HK-2 (cell line): Measurements from ENCODE around the gene ACAT2.
"Not testable (repeated sequence)": the region's sequence is repeated elsewhere in the genome, so short reads cannot be mapped to it uniquely, and the experiment has no call there.

Experiments
- DNase-seq: peaks from one replicate; pipeline ENCODE4 v3.0.0-alpha.2; 2018; ENCODE audit not compliant: unreplicated experiment

ACAT2 gene

DNA sequence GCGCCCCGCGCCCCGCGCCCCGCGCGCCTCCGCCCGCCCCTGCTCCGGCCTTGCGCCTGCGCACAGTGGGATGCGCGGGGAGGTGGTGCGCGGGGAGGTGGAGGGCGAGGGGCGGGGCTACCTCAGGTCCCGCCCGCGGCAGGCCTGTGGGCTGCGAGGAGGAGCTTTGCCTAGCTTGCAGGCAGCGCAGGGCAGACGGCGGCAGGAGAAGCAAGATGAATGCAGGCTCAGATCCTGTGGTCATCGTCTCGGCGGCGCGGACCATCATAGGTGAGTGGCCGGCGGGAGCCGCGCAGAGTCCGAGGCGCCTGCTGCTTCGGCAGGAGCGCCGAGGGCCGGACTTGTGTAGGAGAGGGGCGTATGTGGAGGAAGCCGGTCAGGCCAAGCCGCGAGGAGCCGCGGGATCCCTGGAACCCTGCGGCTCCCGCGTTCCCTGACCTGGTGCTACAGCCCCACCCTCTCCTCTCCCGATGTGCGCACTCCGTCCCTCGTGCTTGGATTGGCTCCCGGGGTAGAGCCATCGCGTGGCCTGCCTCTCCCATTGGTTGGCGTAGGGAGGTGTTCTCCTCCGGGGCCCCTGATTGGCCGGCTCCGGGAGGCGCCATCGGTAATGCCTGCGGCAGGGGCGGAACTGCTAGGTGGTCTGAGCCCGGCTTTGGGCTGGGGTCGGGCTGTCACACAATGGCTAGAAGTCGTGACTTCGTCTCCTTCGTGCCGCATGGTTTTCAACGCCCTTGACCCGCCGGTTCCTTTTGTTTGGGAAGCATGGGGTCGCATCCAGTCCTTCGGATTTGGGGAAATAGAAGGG is at the start of gene ACAT2:
Gene ACAT2, plus strand, starts transcription at position 173 of the 808 bp plus-strand sequence. Its CDS starts 43 bp downstream, at position 216.
- DNase-seq: peak; percentile 95

DNA sequence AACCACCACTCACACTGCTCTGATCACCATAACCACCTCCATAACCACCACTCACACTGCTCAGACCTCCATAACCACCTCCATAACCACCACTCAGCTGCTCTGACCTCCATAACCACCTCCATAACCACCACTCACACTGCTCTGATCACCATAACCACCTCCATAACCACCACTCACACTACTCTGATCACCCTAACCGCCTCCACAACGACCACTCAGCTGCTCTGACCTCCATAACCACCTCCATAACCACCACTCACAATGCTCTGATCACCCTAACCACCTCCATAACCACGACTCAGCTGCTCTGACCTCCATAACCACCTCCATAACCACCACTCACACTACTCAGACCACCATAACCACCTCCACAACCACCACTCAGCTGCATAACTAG is 49.5 kb upstream of the ACAT2 start:
- DNase-seq: not testable (repeated sequence)

DNA sequence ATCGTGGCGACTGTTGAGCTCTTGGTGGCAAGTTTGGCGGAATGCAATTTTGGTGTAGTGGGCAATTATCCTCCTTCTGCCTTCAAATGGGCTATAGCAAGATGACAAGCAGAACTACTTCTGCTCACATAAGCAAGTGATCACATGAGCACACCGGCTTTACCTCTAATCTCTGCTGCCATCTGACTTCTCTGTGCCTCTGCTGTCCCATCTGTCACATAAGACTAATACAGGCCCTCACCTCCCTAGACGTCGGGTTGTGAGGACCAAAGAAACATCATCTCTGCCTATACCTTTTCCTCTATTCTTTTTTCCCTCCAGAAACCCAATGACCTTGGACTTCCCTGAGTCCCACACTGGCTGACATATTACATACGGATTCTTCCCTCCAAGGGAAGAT is 47.9 kb upstream of the ACAT2 start:
- no peak for DNase-seq

DNA sequence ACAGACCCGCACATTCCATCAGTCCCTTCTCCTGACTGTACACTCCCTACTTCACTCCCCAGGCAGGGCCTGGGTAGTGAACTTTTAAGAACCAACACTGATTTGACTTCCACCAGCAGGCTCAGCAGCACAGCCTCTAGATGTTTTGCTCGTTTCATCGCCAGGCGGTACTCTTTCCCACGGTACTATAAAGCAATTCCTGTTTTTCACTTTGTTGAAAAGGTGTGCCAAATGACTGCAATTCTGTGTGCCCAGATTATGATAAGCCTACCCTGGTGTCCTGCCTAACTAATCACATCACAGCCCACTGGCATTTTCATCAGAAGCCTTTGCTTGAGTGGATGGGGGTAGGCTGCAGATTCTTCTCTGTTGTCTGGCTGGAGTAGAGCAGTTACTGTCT is 47.4 kb upstream of the ACAT2 start:
- DNase-seq: no peak

DNA sequence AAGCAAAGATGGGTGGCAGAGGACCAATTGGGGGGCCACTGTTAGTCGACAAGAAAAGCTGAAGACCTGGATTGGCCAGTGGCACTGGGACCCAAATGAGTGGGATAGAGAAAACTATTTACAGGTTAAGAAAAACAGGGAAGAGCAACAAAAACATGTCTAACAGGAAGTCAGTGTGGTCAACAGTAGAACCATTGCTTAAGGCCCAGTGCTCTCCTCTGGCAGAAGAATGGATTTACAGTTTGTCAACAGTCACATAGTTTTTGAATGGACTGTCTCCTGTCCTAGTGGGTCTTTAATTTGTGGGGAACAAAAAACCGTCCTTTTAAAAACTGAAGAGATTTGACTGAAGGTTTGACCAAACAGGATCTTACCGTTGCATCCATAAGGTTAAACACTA is 46.7 kb upstream of the ACAT2 start:
- DNase-seq: no peak

DNA sequence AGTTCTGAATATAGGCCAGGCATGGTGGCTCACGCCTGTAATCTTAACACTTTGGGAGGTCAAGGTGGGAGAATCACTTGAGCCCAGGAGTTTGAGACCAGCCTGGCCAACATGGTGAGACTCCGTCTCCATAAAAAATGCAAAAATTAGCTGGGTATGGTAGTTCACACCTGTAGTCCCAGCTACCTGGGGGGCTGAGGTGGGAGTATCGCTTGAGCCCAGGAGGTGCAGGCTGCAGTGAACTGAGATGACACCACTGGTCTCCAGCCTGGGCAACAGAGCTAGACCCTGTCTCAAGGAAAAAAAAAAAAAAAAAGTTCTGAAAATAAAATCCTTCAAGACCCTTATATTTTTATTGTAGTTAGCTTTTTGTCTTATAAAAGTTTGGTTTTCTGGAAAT is 46.2 kb upstream of the ACAT2 start:
- no peak for DNase-seq

DNA sequence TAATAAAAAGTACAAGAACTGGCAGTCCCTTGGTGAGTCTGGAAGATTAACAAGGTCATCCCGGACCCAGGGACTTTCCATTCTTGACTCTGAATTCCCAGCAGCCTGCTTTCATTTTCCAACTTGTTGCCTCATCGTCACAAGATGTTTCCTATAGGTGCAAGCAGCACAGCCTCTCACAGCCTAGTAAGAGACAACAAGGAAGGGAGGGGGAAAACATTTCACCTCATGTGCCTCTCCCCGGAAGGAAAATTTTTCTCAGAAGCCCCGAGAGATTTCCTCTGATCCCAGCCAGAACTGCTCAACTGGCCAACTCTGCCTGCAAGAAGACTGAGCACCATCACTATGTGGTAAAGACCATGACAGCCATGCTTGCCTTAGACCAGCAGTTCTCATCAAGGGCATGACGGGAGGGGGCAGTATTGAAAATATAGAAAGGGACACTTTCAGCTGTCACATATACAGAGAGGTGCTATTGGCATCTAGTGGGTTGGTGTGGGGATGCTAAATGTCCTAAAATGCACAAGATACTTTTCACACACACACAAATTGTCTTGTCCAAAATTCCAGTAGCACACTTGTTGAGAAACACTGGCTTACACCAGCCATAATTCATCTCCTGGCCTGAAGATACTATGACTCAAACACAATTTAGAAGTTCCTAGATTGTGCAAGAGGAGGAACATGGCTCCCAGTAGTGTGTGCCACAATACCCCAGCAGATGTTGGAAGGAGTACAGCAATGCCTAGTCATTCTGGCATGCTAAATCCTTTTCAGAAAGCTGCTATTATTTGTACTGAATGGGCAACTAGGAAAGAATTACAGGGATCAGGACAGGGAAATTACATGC is 45.4 kb upstream of the ACAT2 start:
- DNase-seq: no peak

DNA sequence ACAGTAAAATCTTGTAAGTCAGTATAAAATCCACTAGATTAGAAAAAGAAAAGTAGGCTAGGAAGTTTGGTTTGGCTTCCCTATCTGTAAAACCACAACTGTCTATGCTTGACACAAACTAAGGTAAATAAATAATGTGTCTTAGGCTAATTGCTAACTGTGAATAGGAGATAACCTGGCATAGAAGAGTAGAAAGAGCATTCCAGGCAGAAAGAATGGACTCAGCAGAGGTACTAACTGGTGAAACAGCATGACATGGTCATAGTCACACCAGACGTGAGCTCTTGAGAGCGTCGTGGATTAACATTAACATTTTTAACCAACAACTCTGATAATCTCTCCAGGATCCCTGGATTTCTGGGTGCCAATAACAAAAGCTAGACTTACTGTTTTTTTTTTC is 43.2 kb upstream of the ACAT2 start:
- DNase-seq: no peak

DNA sequence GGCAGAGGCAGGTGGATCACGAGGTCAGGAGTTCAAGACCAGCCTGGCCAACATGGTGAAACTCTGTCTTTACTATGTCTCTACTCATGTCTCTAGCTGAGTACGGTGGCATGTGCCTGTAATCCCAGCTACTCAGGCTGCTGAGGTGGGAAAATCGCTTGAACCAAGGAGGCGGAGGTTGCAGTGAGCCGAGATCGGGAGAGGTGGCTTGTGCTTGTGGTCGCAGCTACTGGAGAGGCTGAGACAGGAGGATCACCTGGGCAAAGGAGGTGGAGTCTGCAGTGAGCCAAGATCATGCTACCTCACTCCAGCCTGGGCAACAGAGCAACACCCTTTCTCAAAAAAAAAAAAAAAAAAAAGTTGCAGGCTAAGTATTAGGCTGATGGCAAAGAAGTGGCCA is 42.6 kb upstream of the ACAT2 start:
- no peak for DNase-seq

DNA sequence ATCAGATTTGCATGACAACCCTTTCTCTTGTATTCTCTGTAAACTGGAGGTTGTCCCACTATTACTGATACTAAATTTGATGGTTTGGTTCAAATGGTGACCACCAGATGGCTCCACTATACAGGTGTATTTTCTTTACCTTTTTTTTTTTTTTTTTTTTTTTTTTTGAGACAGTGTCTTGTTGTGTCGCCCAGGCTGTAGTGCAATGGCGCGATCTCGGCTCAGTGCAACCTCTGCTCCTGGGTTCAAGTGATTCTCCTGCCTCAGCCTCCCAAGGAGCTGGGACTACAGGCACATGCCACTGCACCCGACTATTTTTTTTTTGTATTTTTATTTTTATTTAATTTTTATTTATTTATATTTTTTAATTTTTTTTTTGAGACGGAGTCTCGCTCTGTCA is 41.1 kb upstream of the ACAT2 start:
- no peak for DNase-seq

DNA sequence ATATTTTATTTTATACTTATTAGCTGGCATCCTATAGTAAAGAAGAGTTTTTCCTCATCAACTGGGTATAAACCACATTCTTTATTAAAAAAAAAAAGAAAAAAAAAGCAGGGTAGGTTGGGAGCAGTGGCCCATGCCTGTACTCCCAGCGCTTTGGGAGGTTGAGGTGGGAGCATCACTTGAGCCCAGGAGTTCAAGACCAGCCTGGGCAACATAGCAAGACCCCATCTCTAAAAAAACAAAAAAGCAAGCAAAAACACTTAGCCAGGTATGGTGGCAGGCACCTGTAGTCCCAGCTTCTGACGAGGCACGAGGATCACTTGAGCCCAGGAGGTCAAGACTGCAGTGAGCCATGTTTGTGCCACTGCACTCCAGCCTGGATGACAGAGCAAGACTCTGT is 39.9 kb upstream of the ACAT2 start:
- not testable (repeated sequence) for DNase-seq

DNA sequence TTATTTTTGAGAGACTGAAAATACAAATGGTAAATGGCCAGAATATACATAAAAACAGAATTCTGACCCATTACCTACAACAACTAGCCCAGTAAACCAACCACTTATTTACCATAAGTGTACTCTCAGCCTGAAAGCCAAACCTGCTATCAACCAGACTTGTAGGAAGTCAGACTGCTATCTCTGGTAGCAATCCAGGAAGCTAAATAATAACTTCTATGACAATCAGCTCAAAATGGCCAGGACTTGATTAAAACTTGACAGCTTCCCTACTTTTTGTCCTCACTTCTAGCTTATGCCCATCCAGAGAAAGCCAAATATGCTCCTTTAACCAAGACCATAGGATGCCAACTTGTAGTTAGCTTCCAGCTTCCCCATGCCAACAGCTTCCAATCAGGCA is 39.2 kb upstream of the ACAT2 start:
- DNase-seq: no peak

DNA sequence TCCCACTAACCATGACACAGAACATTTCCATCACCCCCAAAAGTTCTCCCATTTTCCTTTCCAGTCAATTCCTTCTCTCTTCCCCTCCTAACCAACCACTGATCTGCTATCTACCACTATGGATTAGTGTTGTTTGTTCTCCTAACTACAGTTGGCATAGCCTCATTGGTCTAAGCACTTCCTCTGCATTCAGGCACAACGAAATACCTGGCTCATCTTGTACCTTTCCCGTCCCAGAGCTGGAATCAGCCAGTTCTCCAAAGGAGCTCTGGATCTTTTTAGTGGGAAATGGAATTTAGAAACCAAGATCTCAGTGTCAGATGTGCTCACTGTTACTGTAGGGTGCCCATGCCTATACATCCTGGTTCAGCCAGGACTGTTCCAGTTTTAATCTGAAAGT is 38.6 kb upstream of the ACAT2 start:
- DNase-seq: no peak

DNA sequence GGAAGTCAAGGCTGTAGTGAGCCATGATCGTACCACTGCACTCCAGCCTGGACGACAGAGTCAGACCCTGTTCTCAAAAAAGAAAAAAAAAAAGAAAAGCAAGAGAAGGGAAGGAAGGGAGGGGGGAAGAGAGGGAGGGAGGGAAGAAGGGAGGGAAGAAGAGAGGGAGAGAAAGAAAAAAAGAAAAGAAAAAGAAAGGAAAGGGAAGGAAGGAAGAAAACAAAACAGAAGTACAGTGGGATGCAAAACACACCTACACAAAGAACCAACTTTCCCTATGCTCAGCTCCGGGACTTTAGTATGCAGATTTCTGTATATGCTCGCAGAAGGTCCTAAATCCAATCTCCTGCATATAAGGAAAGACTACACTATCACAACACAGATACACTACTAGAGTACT is 37.1 kb upstream of the ACAT2 start:
- no peak for DNase-seq

DNA sequence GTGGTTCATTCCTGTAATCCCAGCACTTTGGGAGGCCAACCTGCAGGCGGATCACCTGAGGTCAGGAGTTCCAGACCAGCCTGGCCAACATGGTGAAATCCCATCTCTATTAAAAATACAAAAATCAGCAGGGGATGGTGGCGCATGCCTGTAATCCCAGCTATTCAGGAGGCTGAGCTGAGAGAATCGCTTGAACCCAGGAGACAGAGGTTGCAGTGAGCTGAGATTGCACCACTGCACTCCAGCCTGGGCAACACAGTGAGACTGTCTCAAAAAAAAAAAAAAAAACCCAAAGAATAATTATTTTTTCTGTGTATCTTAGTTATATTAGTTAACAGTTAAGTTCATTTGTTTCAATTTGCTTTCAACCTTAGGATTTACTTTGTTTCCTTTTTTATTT is 36.6 kb upstream of the ACAT2 start:
- not testable (repeated sequence) for DNase-seq

DNA sequence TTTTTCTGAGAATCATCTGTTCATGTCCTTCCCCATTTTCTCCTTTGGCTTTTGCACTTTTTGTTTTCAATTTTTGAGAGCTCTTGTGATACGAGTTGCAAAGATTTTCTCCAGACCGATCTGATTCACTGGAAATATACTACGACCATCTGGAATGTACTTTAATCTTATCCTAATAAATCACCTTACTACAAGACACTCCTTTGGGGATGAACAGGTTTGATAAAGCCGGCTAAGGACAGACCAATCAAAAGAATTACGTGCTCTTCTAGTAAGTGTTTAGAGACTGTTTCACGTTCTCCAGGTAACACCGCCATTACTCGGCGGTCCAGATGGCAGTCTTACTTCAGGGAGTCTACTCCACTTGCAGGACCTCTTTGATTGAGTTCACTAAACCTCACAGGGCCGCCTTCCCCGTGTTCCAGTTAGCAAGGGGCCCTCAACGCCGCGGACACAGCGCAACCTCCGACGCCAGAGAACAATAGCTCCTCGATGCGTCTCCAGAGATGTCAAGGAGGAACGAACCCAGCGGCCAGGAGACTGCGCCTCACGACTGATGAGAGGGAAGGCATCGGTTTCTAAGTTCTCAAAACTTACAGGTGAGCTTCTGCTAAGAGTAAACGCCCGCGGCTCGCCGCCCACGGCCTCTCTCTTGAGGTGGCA is 35.5 kb upstream of the ACAT2 start:
- no peak for DNase-seq

DNA sequence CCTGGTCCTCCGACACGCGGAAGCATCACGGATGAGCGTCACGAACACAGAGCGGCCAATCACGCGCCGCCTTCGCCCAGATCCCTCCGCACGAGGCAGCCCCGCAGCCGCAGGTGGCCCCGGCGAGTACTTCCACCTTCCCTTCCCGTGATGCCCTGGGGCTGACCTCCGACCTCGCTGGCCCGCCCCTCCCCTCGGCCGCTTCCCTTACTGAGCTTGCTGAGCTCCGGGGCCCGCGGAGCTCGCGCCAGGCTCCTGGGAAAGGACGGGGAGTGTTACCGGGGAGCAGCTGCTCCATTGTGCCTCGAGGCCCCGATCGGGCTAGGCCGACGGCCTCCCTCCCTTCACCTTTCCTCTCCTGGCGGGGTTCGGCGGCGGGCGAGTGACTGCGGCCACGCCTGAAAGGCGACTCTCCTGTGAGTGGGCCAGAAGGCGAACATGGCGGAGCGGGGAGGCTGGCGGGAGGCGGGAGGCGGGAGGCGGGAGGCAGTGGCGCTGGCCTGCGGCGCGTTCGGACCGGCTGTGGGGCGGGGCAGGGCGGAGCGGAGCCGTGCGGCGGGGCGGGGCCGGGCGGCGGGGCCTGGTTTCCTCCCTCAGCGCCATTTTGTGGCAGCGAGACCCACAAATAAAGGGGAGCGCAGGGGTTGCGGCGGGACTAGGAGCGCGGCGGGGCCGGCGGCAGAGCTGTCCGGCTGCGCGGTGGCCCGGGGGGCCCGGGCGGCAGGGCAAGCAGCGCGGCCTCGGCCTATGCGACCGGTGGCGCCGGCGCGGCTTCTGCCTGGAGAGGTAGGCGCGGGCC is 34.7 kb upstream of the ACAT2 start, which contains the start of gene WTAP:
Gene WTAP, plus strand, starts transcription at position 589 of the 799 bp plus-strand sequence. CDS start 8,760 bp downstream, outside the sequence.
- peak; percentile 96 for DNase-seq

DNA sequence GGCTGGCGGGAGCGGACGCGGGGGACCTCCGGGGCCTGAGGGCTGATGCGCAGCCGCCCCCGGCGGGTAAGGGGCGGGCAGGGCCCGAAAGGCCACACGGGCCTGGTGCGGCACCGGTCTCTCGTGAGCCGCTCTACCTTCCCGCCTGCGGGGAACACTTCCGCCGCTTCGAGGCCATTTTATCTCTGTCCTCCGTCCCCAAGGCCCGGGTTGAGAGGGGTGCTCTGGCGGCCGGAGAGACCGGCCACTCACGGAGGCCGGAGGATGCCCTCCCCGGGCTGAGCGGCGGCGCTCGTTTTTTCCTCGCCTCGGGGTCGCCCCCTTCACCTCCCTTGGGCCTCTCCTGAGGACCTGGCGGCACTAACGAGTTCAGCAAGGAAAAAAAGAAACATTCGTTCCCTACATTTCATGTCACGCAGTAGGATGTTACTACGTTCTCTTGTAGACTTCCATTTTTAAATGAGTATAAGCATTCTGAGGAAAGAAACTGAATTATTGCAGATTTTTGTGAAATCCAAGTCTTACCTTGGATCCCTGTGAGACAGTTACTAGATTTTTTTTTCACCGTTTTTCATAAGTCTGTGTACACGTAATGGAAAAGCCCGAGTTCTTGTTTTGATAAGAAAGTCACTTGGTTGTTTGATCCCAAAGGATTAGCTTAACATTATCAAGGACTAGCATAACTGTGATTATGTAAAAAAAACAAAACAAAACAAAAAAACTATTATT is 34.0 kb upstream of the ACAT2 start:
- no peak for DNase-seq

DNA sequence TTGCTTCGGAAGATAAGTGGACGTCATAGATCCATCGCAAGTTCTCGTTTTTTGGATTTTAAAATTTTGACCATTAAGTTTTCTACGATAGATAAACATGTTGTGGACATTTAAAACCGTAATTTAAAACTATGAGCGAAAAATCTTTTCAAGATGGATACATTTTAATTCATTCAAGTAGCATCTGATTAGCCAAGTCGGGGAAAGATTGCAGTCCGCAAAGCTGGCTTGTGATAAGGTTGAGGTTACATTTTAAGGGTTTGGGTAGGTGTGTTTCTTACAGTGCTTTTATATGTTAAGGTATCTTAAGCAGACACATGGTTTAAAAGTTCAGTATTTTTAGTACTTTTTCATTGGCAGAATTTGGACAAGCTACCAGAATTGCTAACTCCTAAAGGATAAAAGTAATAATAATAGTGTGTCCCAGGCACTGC is 33.3 kb upstream of the ACAT2 start:
- no peak for DNase-seq

DNA sequence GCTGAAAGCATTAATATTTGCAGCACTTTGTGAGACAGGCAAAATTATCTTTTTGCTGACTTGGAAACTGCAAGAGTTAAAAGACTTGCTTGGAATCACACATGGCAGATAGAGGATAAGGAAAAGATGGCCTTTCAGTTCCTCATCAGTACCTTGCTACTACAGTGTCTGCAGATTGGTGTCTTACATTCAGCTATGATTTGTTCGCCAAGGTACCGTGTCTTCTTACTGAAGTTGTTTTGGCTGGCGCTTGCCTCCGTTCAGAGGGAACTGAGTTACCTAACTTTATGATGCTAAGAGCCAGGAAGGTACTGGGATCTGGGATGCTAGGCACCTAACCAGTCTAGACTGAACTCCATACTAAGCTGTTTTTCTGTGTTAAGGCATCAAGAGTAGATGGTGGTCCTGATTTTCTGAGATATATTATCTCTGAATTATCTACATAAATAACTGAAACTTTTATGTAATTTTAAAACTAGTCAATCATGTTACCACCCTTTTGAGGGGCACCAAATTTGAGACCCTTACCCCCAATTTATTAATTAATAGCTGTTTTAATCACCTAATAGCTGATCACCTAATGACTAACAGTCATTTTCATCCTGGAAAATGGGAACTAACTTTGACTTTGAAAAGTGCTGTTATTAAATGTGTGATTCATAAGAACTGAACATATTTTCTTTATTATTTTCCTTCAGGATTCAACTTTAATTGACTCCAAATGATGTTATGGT is 32.1 kb upstream of the ACAT2 start:
- DNase-seq: no peak
